ENCODE data around the gene CEP63. TPM values are rescaled to one million over a fixed set of nuclear protein-coding genes. Genes with fewer than 3 reads are reported as not detected.
"Not testable (repeated sequence)": the region's sequence is repeated elsewhere in the genome, so short reads cannot be mapped to it uniquely, and the experiment has no call there.

The CEP63 gene
- total and polyA plus RNA-seq, 3 experiments from 2014 or later = 19.3 to 21.3 (median 21.1) TPM

DNA sequence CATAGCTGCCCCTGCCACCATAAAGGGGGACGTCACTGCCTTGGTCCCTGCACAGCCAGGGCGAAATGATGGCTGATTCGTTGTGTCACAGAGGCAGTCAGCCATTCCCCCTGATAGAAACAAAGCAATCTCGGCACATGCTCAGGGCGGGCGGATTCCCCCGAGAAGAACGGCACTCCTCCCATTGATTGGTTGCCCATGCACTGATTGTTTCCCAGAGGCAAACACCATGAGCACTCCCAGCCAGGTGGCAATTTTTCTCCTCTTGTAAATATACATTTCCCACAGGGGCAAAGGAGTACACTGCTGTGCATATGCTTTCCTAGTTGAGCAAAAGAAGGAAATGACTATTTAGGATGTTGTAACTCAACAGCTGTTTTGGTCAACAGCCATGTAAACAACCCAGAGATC, 108.5 kb downstream of the CEP63 start:
- Histone ChIP-seq H3K9me3 (ENCODE audit: low read length) (no peaks in the 10 kb centered on the region), H3K36me3 (ENCODE audit: insufficient read depth, low read length) (no peaks in the 10 kb centered on the region), H3K4me1 (ENCODE audit: insufficient read depth, low read length) (no peaks in the 10 kb centered on the region), H3K27me3 (ENCODE audit: insufficient read depth, low read length, poor library complexity, severe bottlenecking) (no peaks in the 10 kb centered on the region), H3K4me3 (ENCODE audit: low read length) (no peak overlapping the region), H3K27ac (ENCODE audit: low read depth, low read length) (no peak overlapping the region)
- Mint-ChIP-seq H3K4me1 (no peaks in the 10 kb centered on the region), H3K27ac (no peak overlapping the region), H3K9me3 (peaks cover 0 to 2% (median 0%) of the 10 kb centered on the region in 5 donors), H3K36me3 (no peaks in the 10 kb centered on the region), H3K27me3 (peaks cover 12% of the 10 kb centered on the region in 2 donors), H3K4me3 (no peak overlapping the region)
- no peak for DNase-seq
- ChIA-PET CTCF (no interaction called here), POLR2A (no interaction called here)

GRCh38 chr3:134594986-134595385, 109.1 kb downstream of the CEP63 start:
- CTCF ChIA-PET; H3K4me1 ChIP-seq (ENCODE audit: insufficient read depth, low read length); H3K9me3 Mint-ChIP-seq; H3K9me3 ChIP-seq (ENCODE audit: low read length); H3K36me3 Mint-ChIP-seq; H3K36me3 ChIP-seq (ENCODE audit: insufficient read depth, low read length); H3K27ac Mint-ChIP-seq; DNase-seq; H3K4me3 Mint-ChIP-seq; POLR2A ChIA-PET; H3K4me1 Mint-ChIP-seq; H3K27ac ChIP-seq (ENCODE audit: low read depth, low read length); H3K4me3 ChIP-seq (ENCODE audit: low read length); H3K27me3 ChIP-seq (ENCODE audit: insufficient read depth, low read length, poor library complexity, severe bottlenecking): not testable (repeated sequence)
- peaks cover 9 to 11% of the 10 kb centered on the region in 2 donors for H3K27me3 Mint-ChIP-seq

DNA sequence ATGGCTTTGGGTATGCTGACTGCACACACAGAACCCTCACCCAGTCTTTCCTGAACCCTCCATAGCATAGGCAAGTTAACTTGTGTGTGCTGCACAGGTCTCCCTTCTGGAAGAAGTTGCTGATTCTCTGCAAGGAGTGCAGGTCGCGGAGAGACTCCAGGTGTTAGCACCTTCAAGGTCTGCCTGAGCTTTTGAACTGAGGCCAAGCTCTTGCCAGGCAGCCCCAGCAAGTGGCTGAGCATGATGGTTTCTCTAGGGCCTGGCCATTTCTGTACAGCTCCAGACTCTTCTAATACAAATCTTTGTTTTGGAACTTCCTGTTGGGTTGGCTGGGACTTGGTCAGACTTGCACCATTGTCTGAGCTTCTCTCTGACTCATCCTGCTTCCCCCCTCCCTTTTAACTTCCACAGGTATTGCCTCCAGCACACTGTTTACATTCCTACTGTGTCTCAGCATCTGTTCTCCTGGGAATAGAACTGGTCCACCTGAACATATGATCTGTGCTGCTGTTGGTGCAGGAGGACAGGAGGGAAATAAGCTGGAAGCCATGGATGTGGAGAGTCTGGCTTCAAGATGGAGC, 111.6 kb downstream of the CEP63 start:
- Mint-ChIP-seq H3K36me3 (no peaks in the 10 kb centered on the region), H3K4me1 (peaks cover 7 to 10% (median 9%) of the 10 kb centered on the region in 3 donors), H3K27me3 (peaks cover 11 to 15% of the 10 kb centered on the region in 2 donors), H3K9me3 (peaks cover 0 to 2% (median 0%) of the 10 kb centered on the region in 5 donors), H3K27ac (no peak overlapping the region), H3K4me3 (no peak overlapping the region)
- POLR2A ChIA-PET = no interaction called here
- no peak for DNase-seq
- H3K9me3 ChIP-seq (ENCODE audit: low read length) = no peaks in the 10 kb centered on the region
- no peaks in the 10 kb centered on the region for H3K4me1 ChIP-seq (ENCODE audit: insufficient read depth, low read length)
- no peak overlapping the region for H3K27ac ChIP-seq (ENCODE audit: low read depth, low read length)
- no peaks in the 10 kb centered on the region for H3K36me3 ChIP-seq (ENCODE audit: insufficient read depth, low read length)
- H3K4me3 ChIP-seq (ENCODE audit: low read length) = no peak overlapping the region
- no peaks in the 10 kb centered on the region for H3K27me3 ChIP-seq (ENCODE audit: insufficient read depth, low read length, poor library complexity, severe bottlenecking)
- CTCF ChIA-PET = no interaction called here

- Histone ChIP-seq H3K4me3 (ENCODE audit: low read length) (no peak overlapping the region), H3K4me1 (ENCODE audit: insufficient read depth, low read length) (no peaks in the 10 kb centered on the region), H3K27me3 (ENCODE audit: insufficient read depth, low read length, poor library complexity, severe bottlenecking) (no peaks in the 10 kb centered on the region), H3K36me3 (ENCODE audit: insufficient read depth, low read length) (no peaks in the 10 kb centered on the region), H3K27ac (ENCODE audit: low read depth, low read length) (no peak overlapping the region), H3K9me3 (ENCODE audit: low read length) (no peaks in the 10 kb centered on the region)
- Mint-ChIP-seq H3K27me3 (peaks cover 8 to 15% of the 10 kb centered on the region in 2 donors), H3K4me3 (no peak overlapping the region), H3K9me3 (no peaks in the 10 kb centered on the region), H3K4me1 (peaks cover 7 to 10% (median 9%) of the 10 kb centered on the region in 3 donors), H3K27ac (no peak overlapping the region), H3K36me3 (no peaks in the 10 kb centered on the region)
- CTCF ChIA-PET = no interaction called here
- POLR2A ChIA-PET = no interaction called here
- no peak for DNase-seq
These were observed 113.1 kb downstream of the CEP63 start for GRCh38 chr3:134598763-134599545.

DNA sequence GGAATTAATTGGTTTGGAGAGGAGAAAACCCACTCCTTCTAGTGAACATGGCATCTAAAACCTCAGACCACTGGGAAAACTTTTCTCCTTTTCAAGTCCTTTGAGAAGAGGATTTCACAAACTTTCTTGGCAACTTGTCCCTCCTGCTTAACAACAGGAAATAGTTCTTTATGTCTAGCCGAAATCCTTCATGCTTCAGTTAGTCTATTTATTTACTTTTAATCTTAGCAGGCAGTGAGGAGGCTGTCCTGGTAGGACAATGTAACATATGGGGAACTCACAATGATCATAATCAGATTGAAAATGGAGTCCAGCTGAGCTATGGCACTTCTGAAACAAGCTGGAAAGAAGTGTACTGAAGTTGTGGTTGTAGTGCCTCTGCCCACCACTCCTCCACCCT, 114.3 kb downstream of the CEP63 start:
- Histone ChIP-seq H3K9me3 (ENCODE audit: low read length) (no peaks in the 10 kb centered on the region), H3K4me1 (ENCODE audit: insufficient read depth, low read length) (no peaks in the 10 kb centered on the region), H3K27ac (ENCODE audit: low read depth, low read length) (no peak overlapping the region), H3K4me3 (ENCODE audit: low read length) (no peak overlapping the region), H3K36me3 (ENCODE audit: insufficient read depth, low read length) (no peaks in the 10 kb centered on the region), H3K27me3 (ENCODE audit: insufficient read depth, low read length, poor library complexity, severe bottlenecking) (no peaks in the 10 kb centered on the region)
- Mint-ChIP-seq H3K9me3 (no peaks in the 10 kb centered on the region), H3K4me3 (peak overlapping the region in 2 of 7 donors; percentile 37 to 60), H3K27me3 (peaks cover 6 to 9% of the 10 kb centered on the region in 2 donors), H3K36me3 (no peaks in the 10 kb centered on the region), H3K27ac (no peak overlapping the region), H3K4me1 (peaks cover 7 to 10% (median 9%) of the 10 kb centered on the region in 3 donors)
- ChIA-PET CTCF (interaction anchor here (0.8 to 2.1 kb wide), 2 partner anchors 9 to 15 kb away, joined by 3 to 7 read pairs; no protein-coding TSS in a partner anchor), POLR2A (no interaction called here)
- no peak for DNase-seq

- H3K27ac Mint-ChIP-seq = no peak overlapping the region
- no peak overlapping the region for H3K27ac ChIP-seq (ENCODE audit: low read depth, low read length)
- H3K4me1 ChIP-seq (ENCODE audit: insufficient read depth, low read length) = no peaks in the 10 kb centered on the region
- ChIA-PET CTCF (interaction anchor here (0.8 to 2.1 kb wide), 3 partner anchors 10 to 153 kb away, joined by 3 to 7 read pairs (median 3); no protein-coding TSS in a partner anchor), POLR2A (interaction anchor here (0.6 kb wide), 1 partner anchor 359 kb away, joined by 3 read pairs; no protein-coding TSS in a partner anchor)
- no peak overlapping the region for H3K4me3 ChIP-seq (ENCODE audit: low read length)
- no peaks in the 10 kb centered on the region for H3K36me3 ChIP-seq (ENCODE audit: insufficient read depth, low read length)
- H3K9me3 ChIP-seq (ENCODE audit: low read length) = no peaks in the 10 kb centered on the region
- H3K4me1 Mint-ChIP-seq = peaks cover 7 to 10% (median 9%) of the 10 kb centered on the region in 3 donors
- peak overlapping the region in 5 of 7 donors; percentile 20 to 60 (median 36) for H3K4me3 Mint-ChIP-seq
- DNase-seq = peak; percentile 10 to 58 (median 20)
- no peaks in the 10 kb centered on the region for H3K27me3 ChIP-seq (ENCODE audit: insufficient read depth, low read length, poor library complexity, severe bottlenecking)
- H3K27me3 Mint-ChIP-seq = peaks cover 3 to 6% of the 10 kb centered on the region in 2 donors
- no peaks in the 10 kb centered on the region for H3K9me3 Mint-ChIP-seq
- H3K36me3 Mint-ChIP-seq = no peaks in the 10 kb centered on the region
These were observed 115.0 kb downstream of the CEP63 start for GRCh38 chr3:134600685-134601463.

DNA sequence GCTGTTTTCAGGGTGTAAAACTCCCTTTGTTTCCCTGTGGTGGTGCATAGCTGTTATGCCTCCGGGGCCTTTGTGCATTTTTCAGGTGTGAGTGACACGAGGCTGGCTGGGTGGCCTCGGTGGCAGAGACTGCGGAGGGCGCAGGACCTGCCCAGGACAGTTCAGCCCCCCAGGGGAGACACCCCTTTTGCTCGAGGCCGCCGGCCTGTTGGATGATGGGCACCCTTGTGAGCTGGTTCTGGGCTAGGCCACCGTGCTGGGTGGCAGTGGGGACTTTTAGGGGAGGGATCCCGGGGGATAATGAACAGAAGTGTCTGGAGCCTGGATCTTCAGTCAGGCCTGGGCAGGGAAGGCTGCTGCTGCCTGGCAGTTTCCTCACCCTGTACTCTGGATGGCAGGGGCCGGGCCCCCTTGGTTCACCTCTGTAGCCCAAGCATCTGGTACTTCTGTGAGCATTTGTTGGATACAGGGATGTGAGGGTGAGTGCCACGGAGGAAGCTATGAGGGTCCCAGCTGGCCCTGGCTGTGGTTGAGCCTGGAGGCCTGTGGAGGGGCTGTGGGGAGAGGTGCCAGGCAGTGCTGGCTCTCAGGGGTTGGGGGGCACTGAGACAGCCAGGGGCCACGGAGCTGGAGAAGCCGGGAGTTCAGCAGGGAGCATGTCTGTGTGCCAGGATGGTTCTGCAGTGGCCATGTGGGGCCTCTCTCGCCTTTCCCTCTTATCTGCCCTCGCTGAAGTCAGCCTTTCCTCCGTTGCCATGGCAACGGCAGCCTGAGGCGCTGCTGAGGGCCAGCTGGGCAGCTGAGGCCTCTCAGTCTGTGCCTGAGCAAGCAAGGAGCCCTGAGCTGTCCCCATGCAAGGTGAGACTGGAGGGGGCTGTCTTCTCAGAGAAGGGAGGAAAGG, 115.9 kb downstream of the CEP63 start:
- CTCF ChIA-PET = interaction anchor here (1.0 to 2.1 kb wide), 3 partner anchors 11 to 1438 kb away, joined by 3 to 7 read pairs (median 3); no protein-coding TSS in a partner anchor
- Mint-ChIP-seq H3K27ac (no peak overlapping the region), H3K9me3 (no peaks in the 10 kb centered on the region), H3K36me3 (no peaks in the 10 kb centered on the region), H3K4me3 (peak overlapping the region in 1 of 7 donors; percentile 54), H3K4me1 (peaks cover 7 to 10% (median 9%) of the 10 kb centered on the region in 3 donors), H3K27me3 (peaks cover 4 to 11% of the 10 kb centered on the region in 2 donors)
- Histone ChIP-seq H3K4me3 (ENCODE audit: low read length) (no peak overlapping the region), H3K4me1 (ENCODE audit: insufficient read depth, low read length) (no peaks in the 10 kb centered on the region), H3K27me3 (ENCODE audit: insufficient read depth, low read length, poor library complexity, severe bottlenecking) (no peaks in the 10 kb centered on the region), H3K27ac (ENCODE audit: low read depth, low read length) (no peak overlapping the region), H3K9me3 (ENCODE audit: low read length) (no peaks in the 10 kb centered on the region), H3K36me3 (ENCODE audit: insufficient read depth, low read length) (no peaks in the 10 kb centered on the region)
- POLR2A ChIA-PET = interaction anchor here (0.6 kb wide), 1 partner anchor 360 kb away, joined by 3 read pairs; no protein-coding TSS in a partner anchor
- no peak for DNase-seq
